Heart left ventricle (tissue), 13 donors: Measurements from ENCODE around the gene RAB3A.

ENCODE experiments used
- POLR2A ChIP-seq, 2 donors: fragments of 450-650 bp; IDR thresholded peaks; one replicate each; pipeline ENCODE4 v1.6.1; 2017; ENCODE audit warnings: antibody characterized with exemption in 2 of 2, mild to moderate bottlenecking in 2 of 2, moderate library complexity in 2 of 2
- TF ChIP-seq, protein P1 (sequence below), 12 donors: fragments of 200-600 bp; sonication (generic) in 4 of 12; IDR thresholded peaks; one replicate each; pipeline versions ENCODE4 v1.5.0 to v1.8.0; 2018 to 2022; ENCODE audit warnings: antibody characterized with exemption in 12 of 12, mild to moderate bottlenecking in 5 of 12
- donor health status: ischemic (EF 13 %, LVEDD 7.1; RV severe dilation, severe dysfunction).
- donor health status: DM: no; HTN: yes; CAD: no.
- donor health status: DM: no; HTN: no; CAD: no.
- donor health status: ischemic (EF 25% LVEDD 6.9; RV normal size, moderate dysfunction).
- donor health status: ischemic (EF 25% LVEDD 5.7; RV mildly dilated, moderate dysfunction).
- donor health status: ischemic (EF 35%, LVEDD 5.7; RV mildly dilated, moderate dysfunction).
- donor health status: nonischemic (EF 11% LVEDD 7.7; RV severe dilation, severe dysfunction).
- donor health status: DM: yes; HTN: yes; CAD: no.
- donor health status: PGD.
- donor health status: ischemic (EF 29% LVEDD 5.4; RV normal size, mild dysfunction).
- donor health status: nonischemic (EF 23%, LVEDD 6.1; RV moderate dilation, normal function).

DNA sequence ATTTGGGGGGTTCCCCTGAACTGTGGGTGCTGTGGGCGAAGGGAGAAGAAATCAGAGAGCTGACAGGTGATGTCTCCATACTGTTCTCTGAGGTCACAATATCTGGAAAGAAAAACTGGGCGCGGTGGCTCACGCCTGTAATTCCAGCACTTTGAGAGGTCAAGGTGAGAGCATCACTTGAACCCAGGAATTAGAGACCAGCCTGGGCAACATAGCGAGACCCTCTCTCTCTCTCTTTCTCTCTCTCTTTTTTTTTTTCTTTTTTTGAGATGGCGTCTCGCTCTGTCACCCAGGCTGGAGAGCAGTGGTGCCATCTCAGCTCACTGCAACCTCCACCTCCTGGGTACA, 48.5 kb upstream of the RAB3A start:
- TF ChIP-seq, protein P1, sequence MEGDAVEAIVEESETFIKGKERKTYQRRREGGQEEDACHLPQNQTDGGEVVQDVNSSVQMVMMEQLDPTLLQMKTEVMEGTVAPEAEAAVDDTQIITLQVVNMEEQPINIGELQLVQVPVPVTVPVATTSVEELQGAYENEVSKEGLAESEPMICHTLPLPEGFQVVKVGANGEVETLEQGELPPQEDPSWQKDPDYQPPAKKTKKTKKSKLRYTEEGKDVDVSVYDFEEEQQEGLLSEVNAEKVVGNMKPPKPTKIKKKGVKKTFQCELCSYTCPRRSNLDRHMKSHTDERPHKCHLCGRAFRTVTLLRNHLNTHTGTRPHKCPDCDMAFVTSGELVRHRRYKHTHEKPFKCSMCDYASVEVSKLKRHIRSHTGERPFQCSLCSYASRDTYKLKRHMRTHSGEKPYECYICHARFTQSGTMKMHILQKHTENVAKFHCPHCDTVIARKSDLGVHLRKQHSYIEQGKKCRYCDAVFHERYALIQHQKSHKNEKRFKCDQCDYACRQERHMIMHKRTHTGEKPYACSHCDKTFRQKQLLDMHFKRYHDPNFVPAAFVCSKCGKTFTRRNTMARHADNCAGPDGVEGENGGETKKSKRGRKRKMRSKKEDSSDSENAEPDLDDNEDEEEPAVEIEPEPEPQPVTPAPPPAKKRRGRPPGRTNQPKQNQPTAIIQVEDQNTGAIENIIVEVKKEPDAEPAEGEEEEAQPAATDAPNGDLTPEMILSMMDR (IDR thresholded peaks at IDR 0.05), result no peak
- TF ChIP-seq POLR2A (IDR thresholded peaks at IDR 0.05), result no peak
